ENCODE results near the gene SLC45A3. TPM values are rescaled to one million over a fixed set of nuclear protein-coding genes. Genes with fewer than 3 reads are reported as not detected.

Gene SLC45A3
- total RNA-seq, 1 experiment from 2014 or later: 3.0 TPM

DNA sequence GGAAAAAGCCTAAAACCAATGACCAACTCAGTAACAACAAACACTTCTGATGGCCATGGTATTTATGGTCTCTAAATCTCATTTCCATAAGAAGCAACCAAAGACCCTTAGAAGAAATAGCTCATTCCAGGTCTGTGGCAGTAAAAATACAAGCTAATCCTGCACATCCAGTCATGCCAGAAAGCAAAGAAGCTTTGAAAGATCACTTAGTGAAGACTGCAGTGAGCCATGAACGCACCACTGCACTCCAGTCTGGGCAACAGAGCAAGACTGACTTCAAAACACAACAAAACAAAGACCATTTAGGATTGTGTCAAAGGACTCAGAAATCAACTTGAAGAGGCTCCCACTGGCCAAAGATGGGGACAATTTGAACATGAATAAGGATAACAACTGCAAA, 30.1 kb downstream of the SLC45A3 start:
- no peaks in the 10 kb centered on the region for H3K27me3 ChIP-seq (ENCODE audit: control insufficient read depth, insufficient read depth, low read length)
- no peak overlapping the region for H3K4me3 ChIP-seq (ENCODE audit: low read depth in 2 of 2, low read length in 2 of 2)
- ChIA-PET POLR2A (interaction anchor here (0.6 kb wide), 1 partner anchor 319 kb away, joined by 8 read pairs; no protein-coding TSS in a partner anchor), CTCF (no interaction called here)
- H3K9me3 ChIP-seq (ENCODE audit: control insufficient read depth, insufficient read depth, low read depth, low read length): no peaks in the 10 kb centered on the region
- ATAC-seq (no peak), DNase-seq (ENCODE audit: low read depth, low spot score) (no peak)
- no peak overlapping the region for H3K27ac ChIP-seq (ENCODE audit: low read length)
- intact Hi-C loops (cut with micrococcal nuclease; ENCODE audit: unreplicated experiment): no loop called here
- no TSS peak for BruUV-seq (replicated peaks)
- in situ Hi-C loops (cut with HindIII; ENCODE audit: low pct_unique_long_range_greater_than_20kb, low sequenced_read_pairs): no loop called here
- no peaks in the 10 kb centered on the region for H3K36me3 ChIP-seq (ENCODE audit: control insufficient read depth, insufficient read depth, low read length)
- TF ChIP-seq SIN3A (IDR thresholded peaks at IDR 0.05; ENCODE audit: borderline replicate concordance, insufficient read depth, low read depth, low read length) (no peak), TCF7L2 (IDR thresholded peaks at IDR 0.05; ENCODE audit: low read depth, low read length) (no peak), POLR2AphosphoS5 (IDR thresholded peaks at IDR 0.05; ENCODE audit: low read depth, low read length) (no peak)
- TF ChIP-seq, protein P1, sequence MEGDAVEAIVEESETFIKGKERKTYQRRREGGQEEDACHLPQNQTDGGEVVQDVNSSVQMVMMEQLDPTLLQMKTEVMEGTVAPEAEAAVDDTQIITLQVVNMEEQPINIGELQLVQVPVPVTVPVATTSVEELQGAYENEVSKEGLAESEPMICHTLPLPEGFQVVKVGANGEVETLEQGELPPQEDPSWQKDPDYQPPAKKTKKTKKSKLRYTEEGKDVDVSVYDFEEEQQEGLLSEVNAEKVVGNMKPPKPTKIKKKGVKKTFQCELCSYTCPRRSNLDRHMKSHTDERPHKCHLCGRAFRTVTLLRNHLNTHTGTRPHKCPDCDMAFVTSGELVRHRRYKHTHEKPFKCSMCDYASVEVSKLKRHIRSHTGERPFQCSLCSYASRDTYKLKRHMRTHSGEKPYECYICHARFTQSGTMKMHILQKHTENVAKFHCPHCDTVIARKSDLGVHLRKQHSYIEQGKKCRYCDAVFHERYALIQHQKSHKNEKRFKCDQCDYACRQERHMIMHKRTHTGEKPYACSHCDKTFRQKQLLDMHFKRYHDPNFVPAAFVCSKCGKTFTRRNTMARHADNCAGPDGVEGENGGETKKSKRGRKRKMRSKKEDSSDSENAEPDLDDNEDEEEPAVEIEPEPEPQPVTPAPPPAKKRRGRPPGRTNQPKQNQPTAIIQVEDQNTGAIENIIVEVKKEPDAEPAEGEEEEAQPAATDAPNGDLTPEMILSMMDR (IDR thresholded peaks at IDR 0.05): no peak
- TF ChIP-seq, protein P2, sequence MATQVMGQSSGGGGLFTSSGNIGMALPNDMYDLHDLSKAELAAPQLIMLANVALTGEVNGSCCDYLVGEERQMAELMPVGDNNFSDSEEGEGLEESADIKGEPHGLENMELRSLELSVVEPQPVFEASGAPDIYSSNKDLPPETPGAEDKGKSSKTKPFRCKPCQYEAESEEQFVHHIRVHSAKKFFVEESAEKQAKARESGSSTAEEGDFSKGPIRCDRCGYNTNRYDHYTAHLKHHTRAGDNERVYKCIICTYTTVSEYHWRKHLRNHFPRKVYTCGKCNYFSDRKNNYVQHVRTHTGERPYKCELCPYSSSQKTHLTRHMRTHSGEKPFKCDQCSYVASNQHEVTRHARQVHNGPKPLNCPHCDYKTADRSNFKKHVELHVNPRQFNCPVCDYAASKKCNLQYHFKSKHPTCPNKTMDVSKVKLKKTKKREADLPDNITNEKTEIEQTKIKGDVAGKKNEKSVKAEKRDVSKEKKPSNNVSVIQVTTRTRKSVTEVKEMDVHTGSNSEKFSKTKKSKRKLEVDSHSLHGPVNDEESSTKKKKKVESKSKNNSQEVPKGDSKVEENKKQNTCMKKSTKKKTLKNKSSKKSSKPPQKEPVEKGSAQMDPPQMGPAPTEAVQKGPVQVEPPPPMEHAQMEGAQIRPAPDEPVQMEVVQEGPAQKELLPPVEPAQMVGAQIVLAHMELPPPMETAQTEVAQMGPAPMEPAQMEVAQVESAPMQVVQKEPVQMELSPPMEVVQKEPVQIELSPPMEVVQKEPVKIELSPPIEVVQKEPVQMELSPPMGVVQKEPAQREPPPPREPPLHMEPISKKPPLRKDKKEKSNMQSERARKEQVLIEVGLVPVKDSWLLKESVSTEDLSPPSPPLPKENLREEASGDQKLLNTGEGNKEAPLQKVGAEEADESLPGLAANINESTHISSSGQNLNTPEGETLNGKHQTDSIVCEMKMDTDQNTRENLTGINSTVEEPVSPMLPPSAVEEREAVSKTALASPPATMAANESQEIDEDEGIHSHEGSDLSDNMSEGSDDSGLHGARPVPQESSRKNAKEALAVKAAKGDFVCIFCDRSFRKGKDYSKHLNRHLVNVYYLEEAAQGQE (IDR thresholded peaks at IDR 0.05; ENCODE audit: insufficient read depth in 1 of 2, low read depth in 2 of 2, low read length in 1 of 2): no peak
- H3K4me1 ChIP-seq (ENCODE audit: control insufficient read depth, insufficient read depth, low read length): no peaks in the 10 kb centered on the region

DNA sequence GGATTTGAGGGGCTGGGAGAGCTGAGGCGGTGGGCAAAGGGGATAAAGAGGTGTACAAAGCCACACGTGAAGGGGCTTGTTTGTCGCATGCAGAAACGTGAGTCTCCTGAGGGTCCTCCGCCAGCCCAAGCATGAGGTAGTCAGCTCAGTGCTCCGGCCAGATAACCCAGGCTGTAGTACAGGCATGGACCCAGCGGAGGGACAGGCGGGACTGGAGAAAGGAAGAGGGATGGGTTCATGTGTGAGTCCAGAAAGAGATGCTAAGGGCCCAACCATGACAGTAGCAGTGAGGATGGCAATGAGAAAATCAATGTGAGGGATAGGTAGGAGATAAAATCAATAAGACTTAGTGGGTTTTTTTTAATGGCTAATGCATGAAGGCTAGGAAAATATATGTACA, 34.8 kb downstream of the SLC45A3 start:
- Histone ChIP-seq H3K36me3 (ENCODE audit: control insufficient read depth, insufficient read depth, low read length) (no peaks in the 10 kb centered on the region), H3K9me3 (ENCODE audit: control insufficient read depth, insufficient read depth, low read depth, low read length) (no peaks in the 10 kb centered on the region), H3K27me3 (ENCODE audit: control insufficient read depth, insufficient read depth, low read length) (no peaks in the 10 kb centered on the region), H3K4me3 (ENCODE audit: low read depth in 2 of 2, low read length in 2 of 2) (no peak overlapping the region), H3K4me1 (ENCODE audit: control insufficient read depth, insufficient read depth, low read length) (no peaks in the 10 kb centered on the region), H3K27ac (ENCODE audit: low read length) (no peak overlapping the region)
- ChIA-PET CTCF (interaction anchor here (0.7 kb wide), 1 partner anchor 13 kb away, joined by 5 read pairs; no protein-coding TSS in a partner anchor), POLR2A (interaction anchor here (0.7 kb wide), 1 partner anchor 13 kb away, joined by 4 read pairs; no protein-coding TSS in a partner anchor)
- in situ Hi-C loops (cut with HindIII; ENCODE audit: low pct_unique_long_range_greater_than_20kb, low sequenced_read_pairs) (no loop called here), intact Hi-C loops (cut with micrococcal nuclease; ENCODE audit: unreplicated experiment) (no loop called here)
- no TSS peak for BruUV-seq (replicated peaks)
- TF ChIP-seq, protein P1 (IDR thresholded peaks at IDR 0.05): no peak
- TF ChIP-seq SIN3A (IDR thresholded peaks at IDR 0.05; ENCODE audit: borderline replicate concordance, insufficient read depth, low read depth, low read length) (no peak), TCF7L2 (IDR thresholded peaks at IDR 0.05; ENCODE audit: low read depth, low read length) (no peak), POLR2AphosphoS5 (IDR thresholded peaks at IDR 0.05; ENCODE audit: low read depth, low read length) (no peak)
- TF ChIP-seq, protein P2 (IDR thresholded peaks at IDR 0.05; ENCODE audit: insufficient read depth in 1 of 2, low read depth in 2 of 2, low read length in 1 of 2): no peak
- DNase-seq (ENCODE audit: low read depth, low spot score) (no peak), ATAC-seq (no peak)

Measured in Panc1 (cell line).